IPS DF 4.7 (cell line): Measurements from ENCODE around the gene XIRP1.

Source experiments
- DNase-seq: peaks from one replicate; pipeline ENCODE4 v3.0.0-alpha.2; 2013; ENCODE audit warnings: low spot score; ENCODE audit errors: extremely low read depth

The XIRP1 gene

DNA sequence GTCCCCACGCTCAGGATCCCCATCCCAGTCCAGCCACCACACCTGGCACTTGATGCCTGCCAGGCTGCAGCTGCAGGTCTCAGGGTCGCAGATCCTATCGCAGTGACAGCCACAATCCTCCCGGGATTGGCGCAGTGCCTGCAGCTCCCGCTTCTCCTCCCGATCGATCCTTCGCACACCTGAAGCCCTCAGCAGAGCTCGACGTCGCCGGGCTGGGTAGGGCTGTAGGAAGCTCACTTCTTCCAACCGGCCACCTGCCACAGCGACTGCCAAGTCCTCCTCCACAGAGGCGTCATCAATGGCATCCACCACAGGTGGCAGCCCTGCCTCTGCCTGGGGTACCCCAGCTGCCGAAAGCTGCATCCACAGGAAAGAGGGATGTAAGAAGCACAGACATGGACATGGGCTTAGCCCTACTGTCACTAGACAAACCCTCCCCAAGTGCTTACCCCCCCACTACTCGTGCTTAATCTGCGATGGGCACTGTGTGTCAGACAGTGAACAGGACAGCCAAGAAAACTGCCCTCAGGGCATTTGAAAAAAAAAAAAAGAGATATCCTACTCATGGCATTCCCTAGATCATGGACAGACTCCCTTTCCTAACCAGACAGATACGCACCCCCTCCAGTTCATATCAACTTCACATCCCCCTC lies 48.2 kb downstream of the XIRP1 start:
- DNase-seq, result no peak

DNA sequence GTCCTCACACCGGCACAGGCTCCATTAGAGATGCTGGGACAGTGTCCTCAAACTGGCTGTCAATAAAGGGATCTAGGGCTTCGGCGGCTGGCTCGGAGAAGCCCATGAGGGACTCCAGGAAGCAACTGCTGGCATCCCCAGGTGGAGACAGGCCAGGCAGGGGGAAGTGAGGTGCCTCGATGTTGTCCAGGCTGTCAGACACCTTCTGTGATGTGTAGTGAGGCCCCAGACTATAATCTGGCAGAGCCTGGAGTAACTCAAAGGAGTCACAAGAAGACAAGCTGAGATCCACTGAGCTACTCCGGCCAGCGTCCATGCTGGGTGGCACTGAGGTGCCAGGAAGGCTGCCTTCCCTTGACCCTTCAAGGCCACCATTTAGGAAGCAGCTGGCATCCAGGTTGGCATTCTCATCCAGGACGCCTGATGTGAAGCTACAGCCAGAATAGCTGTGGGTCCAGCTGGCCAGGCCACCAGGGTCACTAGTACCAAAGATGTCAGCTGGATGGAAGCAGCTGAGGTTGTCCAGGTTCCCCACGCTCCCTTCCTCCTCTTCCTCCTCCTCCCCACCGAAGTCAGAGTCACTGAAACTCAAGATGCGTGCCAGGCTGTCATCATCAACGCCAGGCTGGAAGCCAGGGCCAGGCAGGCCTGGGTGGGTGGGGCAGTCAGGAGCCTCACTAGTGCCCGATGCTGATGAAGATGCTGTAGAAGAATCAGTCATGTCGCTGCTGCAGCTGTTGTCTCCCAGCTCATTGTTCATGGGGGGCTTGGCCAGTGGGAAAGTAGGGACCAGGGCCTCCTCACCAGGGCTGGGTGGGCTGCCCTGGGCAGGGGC lies 49.1 kb downstream of the XIRP1 start:
- DNase-seq, result no peak

DNA sequence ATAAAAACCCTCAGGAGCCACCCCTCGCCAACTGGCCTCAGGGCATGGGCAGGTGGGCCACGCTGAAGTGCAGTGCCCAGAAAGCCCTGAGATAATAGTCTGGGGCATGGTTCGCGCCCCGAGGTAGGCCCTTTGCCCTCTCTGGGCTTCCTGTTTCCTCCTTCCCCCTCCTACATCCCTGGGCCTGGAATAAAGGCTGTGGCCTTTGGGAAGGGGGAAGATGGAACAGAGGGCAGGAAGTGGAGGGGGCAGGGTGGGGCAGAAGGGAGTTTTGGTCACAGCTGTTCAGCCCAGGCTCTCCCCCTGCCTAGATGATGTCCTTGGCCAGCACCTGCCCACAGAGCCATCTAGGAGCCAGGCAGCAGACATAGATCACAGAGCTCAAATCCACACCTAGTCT lies 50.3 kb downstream of the XIRP1 start:
- DNase-seq, result no peak

DNA sequence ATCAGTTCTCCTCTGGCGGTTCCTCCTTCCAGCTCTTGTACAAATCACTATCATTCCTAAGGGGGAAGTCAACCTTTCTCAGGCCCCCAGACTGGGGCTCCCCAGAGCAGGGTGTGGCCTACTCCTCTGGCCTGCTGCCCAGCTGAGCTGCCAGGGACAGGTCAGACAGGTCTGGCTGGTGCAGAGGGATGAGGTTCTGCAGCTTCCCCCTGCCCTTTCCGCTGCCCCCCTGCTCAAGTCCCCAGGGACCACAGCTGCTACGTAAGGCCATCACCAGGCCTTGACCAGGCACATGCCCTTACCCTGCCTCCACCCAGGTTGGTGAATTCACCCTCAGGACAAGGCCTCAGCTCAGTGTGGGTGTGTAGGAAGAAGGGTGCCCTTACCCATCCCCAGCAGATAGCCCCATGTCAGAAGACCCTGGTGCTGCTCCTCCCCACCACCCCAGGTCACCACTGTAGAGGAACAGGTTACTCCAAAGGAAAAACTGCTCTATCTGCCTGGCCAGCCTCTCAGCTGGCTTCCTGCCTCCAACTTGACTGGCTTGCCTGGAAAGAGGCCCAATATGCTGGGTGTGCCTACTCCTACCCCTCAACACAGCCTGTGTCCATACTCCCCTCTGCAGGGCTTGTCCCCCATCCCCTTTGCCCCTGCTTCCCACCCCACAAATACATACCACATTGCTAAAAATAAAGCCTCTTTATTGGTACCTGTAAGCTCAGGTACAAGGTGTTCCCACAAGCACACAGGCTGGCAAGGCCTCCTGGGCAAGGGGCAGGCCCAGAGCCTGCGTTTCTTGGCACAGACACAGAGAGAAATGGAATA lies 51.0 kb downstream of the XIRP1 start:
- no peak for DNase-seq

DNA sequence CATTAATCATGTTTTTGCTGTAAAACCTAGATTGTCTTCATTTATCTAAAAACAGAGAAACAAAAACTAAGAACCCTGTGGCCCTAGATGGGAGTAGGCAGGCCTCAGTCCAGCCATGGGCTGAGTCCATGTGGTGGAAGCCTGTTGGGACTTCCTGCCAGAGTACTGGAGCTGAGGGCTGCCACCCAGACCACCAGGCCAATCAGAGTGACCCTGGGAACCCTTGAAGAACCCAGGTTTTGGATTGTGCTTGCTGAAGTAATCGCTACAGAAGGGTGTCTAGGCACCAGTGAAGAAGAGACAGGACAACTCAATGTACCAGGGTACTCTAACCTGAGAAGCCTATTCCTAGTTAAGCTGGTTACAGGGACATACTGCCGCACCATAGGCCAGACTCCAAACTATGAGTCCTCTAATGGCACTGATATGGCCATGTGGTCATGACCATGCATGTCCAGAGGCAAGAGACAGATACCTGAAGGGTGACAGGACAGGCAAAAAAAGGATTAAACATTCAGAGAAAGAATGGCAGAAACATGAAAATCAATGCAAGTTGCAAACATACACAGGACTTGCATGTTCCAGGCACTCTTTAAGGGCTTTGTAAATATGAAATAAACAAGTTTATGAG lies 51.9 kb downstream of the XIRP1 start:
- DNase-seq, result no peak

DNA sequence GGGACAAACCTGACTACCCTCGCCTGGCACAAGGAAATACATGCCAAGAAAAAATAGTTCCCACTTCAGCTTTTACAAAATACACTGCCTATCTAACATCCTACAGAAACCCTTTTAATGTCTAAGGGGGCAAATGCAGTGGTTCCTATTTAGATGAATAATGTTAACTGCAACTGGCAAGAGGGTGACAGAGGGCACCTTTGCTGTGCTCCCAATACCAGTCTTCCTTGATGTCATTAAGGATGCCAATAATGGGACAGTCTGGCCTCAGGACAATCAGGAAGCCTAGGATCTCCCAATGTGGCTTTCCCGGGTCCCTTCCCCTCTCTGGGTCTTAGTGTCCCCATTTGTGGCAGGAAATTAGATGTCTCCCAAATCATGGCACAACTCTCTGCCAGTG lies 53.0 kb downstream of the XIRP1 start:
- no peak for DNase-seq

DNA sequence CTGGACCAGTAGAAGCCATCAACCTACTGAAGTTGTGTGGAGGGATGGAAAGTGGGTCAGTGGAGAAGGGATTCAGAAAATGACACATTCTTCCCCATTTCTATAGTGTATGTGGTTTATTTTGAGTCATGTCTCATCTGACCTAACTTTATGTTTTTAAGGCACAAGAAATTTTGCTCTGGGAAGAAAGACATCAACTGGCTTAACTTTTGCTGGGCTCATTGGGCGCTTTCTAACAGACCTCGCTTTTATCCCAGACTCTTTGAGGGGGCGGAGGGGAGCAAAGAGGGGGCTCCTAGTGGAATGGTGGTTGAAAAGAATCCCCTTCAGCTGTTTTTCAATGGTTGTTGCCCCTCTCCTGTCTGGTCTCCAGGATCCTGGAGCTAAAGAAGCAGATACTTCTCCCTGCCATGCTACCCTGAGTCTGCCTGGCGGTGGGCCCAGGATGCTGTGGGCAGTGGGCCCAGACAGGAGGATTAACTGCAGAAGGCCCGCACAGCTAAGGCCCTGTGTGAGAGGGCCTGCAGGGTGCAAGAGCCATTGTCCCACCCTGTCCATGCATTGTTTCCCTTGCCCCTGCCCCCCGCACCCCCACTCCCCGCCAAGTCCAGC lies 53.5 kb downstream of the XIRP1 start:
- no peak for DNase-seq

DNA sequence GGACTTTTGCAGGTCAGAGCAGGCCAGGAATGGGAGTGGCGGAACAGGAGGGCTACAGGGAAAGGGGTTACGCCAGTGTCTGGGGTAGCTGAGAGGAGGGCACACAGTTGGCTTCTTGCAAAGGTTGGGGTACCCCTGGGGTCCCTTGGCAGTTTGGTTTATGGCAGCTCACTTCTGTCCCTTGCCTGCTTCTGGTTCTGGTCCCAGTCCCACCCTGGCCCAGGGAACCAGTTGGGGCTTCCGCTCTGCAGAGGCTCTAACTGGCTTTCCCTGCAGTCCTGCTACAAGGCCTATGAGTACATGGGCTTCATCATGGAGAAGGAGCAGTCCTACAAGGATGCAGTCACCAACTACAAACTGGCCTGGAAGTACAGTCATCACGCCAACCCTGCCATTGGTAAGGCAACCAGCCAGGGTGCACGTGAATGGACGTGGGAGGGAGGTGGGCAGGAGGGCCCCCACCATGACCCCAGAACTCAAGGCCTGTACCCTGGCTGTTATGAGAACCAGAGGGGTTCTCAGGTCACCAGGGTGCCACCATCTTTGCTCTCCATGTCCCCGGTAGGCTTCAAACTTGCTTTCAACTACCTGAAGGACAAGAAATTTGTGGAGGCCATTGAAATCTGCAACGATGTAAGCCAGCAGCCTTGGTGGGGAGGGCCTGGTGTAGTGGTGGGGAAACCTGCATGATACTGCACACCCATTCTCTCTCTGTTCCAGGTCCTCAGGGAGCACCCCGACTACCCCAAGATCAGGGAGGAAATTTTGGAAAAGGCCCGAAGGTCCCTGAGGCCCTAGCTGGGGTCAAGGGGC lies 54.2 kb downstream of the XIRP1 start:
- no peak for DNase-seq

DNA sequence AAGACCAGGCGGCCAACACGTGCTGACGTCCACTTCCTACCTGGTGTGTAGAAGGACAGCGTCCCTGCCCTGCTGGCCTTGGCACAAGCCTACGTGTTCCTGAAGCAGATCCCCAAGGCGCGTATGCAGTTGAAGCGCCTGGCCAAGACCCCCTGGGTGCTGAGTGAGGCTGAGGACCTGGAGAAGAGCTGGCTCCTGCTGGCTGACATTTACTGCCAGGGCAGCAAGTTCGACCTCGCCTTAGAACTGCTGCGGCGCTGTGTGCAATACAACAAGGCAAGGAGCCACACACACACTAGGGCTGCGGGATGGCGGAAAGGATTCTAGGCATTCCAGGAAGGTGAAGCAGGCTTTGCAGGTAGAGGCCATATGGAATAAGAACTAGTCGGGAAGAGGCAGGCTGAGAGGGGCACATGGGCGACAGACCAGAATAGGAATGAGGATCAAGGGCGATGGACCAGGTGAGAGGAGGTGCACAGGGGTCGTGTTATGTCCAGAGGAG lies 54.9 kb downstream of the XIRP1 start:
- no peak for DNase-seq

DNA sequence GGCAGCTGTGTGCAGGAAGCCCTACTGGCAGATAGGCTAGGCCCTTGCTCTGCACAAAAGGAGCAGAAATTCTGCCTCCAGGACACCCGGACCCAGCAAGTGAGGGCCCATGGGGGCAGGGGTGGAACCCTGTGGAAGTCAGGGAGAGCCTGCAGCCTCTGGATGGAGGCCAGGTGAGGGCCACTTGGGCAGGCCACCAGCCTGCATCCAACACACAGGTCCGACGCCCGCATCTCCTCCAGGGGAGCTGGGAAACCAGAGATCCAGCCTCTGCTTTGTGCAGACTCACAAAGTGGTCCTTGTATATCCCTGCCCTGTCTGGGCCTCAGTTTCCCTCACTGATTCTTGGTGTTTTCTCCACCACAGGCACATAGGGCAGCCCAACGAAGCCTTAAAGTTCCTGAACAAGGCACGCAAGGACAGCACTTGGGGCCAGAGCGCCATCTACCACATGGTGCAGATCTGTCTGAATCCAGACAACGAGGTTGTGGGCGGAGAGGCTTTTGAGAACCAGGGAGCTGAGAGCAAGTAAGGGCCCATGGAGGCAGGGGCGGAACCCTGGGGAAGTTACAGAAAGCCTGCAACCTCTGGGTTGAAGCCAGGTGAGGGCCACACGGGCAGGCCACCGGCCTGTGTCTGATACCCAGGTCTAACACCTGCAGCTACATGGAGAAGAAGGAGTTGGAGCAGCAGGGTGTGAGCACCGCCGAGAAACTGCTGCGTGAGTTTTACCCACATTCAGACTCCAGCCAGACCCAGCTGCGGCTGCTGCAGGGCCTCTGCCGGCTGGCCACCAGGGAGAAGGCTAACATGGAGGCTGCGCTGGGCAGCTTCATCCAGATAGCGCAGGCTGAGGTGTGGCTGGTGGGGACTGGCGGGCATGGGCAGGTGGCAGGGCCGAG lies 55.6 kb downstream of the XIRP1 start:
- DNase-seq, result no peak

DNA sequence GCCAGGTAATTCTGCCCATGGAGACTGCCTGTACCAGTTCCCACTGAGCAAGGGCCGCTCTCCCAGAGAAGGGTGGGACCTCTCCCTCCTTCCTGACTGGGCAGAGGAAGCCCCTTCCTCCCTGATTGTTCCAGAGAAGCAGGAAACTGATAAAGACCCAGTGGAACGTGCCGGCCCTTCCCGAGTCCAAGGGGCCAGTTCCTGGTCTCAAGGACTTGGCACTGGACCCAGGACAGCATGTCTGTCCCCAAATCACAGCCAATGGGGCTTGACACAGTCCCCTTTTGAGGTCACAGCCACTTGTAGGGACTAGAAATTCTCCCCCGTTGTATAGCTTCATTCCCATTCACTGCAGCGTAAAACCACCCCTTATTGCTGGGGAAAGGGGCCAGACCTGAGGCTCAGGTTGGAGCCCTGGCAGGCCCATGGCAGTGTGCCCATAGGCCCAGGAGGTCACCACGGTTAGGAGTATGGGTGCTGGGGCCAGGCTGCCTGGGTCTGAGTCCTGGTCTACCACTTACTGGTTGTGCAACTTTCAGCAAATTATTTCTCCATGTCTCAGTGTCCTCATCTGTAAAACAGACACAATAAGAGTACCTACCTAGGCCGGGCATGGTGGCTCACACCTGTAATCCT lies 57.1 kb downstream of the XIRP1 start:
- no peak for DNase-seq

DNA sequence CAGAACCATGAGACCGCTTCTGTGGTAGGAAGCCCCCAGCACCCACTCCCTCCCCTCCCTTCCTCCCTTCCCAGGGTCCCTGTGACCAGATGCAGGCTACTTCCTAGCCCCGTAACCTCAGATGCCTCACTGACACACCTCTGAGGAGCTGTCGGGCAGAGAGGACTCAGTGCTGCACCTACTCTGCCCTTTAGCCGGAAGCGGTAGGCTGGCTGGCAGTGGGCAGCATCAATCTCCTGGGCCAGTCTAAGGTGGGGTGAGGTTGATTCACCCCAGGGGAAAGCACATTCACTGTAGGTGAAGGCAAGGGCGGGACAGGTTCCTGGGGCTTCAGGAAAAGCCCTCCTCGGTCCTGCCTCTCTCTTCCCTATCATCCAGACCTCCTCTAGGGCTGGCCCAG lies 58.1 kb downstream of the XIRP1 start:
- no peak for DNase-seq

DNA sequence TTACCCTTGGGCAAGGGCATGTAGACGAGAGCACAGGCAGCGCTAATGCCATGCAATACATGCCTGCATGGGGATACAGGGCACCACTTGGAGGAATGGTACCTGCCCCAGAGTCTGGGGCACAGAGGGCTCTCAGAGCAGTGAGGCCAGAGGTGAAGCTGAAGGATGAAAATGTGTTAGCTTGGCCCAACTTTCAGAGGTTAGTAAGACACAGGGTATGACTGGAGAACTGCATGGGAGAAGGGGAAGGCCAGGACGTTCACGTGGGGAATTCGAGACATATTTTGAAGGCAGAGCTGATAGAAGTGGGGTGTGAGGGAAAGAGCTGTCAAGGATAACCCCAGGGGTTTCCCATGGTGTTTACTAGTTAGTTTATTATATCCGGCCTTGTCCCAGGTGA lies 58.6 kb downstream of the XIRP1 start:
- no peak for DNase-seq
